ENCODE results near the gene SLC39A3.

DNA sequence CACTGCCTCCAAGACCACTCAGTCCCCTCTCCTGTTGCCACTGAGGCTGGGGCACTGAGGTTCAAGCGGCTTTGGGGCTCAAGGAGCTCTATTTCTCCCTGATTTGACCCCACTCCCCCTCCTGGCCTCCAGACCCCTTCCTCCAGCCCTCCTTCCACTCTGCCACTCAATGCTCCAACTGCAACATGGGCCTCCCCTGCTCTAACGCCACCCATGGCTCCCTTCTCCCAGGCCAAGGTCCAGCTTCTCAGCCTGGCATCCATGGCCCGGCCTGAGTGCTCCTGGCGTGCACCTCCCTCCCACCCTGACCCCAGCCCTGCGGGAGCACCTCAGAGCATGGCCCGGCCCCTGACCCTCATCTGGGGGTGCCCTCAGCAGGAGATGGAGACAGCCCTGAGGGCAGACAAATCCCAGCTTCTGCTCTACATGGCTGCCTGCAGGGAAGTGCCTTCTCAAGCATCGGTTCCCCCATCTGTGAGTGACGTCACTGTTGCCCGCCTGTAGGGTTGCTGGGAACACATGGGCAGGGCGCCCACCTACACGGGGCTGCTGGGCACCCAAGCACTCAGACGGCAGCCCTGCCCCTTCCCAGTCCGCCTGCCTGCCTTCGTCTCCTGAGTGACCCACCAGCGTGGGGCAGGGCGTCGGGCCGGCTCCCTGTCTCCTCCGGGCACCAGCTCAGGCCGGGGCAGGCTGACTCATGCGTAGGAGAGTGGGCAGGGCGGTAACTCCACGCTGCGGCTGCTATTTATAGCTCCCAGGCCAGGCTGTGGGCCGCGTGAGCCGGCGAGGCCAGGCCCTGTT lies 17.1 kb downstream of the SLC39A3 start:
- TF ChIP-seq, protein P1, sequence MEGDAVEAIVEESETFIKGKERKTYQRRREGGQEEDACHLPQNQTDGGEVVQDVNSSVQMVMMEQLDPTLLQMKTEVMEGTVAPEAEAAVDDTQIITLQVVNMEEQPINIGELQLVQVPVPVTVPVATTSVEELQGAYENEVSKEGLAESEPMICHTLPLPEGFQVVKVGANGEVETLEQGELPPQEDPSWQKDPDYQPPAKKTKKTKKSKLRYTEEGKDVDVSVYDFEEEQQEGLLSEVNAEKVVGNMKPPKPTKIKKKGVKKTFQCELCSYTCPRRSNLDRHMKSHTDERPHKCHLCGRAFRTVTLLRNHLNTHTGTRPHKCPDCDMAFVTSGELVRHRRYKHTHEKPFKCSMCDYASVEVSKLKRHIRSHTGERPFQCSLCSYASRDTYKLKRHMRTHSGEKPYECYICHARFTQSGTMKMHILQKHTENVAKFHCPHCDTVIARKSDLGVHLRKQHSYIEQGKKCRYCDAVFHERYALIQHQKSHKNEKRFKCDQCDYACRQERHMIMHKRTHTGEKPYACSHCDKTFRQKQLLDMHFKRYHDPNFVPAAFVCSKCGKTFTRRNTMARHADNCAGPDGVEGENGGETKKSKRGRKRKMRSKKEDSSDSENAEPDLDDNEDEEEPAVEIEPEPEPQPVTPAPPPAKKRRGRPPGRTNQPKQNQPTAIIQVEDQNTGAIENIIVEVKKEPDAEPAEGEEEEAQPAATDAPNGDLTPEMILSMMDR (IDR thresholded peaks at IDR 0.05; ENCODE audit: low read length), result no peak
- no peak for TF ChIP-seq EZH2 (IDR thresholded peaks at IDR 0.05; ENCODE audit: borderline replicate concordance, low read length)

Measured in OCI-LY1 (cell line).